ENCODE data around the gene WDR82.

WDR82 gene

GRCh38 chr3:52322466-52322865 lies 44.0 kb upstream of the WDR82 start:
- H3K27ac ChIP-seq = no peak overlapping the region
- no peak for TF ChIP-seq ZFX (IDR thresholded peaks at IDR 0.05; ENCODE audit: borderline replicate concordance)
- TF ChIP-seq, protein P1, sequence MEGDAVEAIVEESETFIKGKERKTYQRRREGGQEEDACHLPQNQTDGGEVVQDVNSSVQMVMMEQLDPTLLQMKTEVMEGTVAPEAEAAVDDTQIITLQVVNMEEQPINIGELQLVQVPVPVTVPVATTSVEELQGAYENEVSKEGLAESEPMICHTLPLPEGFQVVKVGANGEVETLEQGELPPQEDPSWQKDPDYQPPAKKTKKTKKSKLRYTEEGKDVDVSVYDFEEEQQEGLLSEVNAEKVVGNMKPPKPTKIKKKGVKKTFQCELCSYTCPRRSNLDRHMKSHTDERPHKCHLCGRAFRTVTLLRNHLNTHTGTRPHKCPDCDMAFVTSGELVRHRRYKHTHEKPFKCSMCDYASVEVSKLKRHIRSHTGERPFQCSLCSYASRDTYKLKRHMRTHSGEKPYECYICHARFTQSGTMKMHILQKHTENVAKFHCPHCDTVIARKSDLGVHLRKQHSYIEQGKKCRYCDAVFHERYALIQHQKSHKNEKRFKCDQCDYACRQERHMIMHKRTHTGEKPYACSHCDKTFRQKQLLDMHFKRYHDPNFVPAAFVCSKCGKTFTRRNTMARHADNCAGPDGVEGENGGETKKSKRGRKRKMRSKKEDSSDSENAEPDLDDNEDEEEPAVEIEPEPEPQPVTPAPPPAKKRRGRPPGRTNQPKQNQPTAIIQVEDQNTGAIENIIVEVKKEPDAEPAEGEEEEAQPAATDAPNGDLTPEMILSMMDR (IDR thresholded peaks at IDR 0.05) = no peak

- no peak overlapping the region for H3K27ac ChIP-seq
- no peak for TF ChIP-seq ZFX (IDR thresholded peaks at IDR 0.05; ENCODE audit: borderline replicate concordance)
- TF ChIP-seq, protein P1 (IDR thresholded peaks at IDR 0.05) = no peak
Observed at GRCh38 chr3:52321481-52321880, 43.0 kb upstream of the WDR82 start.

GRCh38 chr3:52319921-52320595 lies 41.6 kb upstream of the WDR82 start:
- TF ChIP-seq, protein P1 (IDR thresholded peaks at IDR 0.05) = no peak
- TF ChIP-seq ZFX (IDR thresholded peaks at IDR 0.05; ENCODE audit: borderline replicate concordance) = no peak
- no peak overlapping the region for H3K27ac ChIP-seq

DNA sequence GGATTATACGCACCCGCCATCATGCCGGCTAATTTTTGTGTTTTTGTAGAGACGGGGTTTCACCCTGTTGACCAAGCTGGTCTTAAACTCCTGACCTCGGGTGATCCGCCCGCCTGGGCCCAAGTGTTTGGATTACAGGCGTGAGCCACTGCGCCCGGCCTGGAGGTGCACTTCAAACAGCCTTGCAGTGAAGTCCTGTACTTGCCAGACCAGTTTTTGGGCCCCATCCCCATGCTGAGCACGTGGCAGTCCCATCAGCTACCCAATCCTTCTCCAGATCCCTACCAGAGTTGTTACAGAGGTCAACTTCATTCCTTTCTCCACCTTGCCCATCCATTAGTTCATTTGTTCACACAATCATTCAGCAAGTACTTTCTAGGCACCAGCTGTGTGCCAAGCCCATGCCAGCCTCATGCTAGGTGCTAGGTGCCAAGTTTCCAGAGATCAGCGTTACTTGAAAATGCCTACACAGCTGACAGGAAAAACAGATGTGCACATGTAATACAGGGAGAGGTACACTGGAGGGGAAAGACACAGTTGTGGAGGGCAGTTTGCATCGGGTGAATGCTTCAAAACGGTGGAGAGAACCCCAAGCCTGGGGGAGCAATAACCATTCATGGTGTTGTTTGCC lies 39.9 kb upstream of the WDR82 start:
- TF ChIP-seq, protein P1 (IDR thresholded peaks at IDR 0.05) = no peak
- TF ChIP-seq ZFX (IDR thresholded peaks at IDR 0.05; ENCODE audit: borderline replicate concordance) = no peak
- H3K27ac ChIP-seq = no peak overlapping the region

- H3K27ac ChIP-seq = no peak overlapping the region
- TF ChIP-seq, protein P1 (IDR thresholded peaks at IDR 0.05) = no peak
- no peak for TF ChIP-seq ZFX (IDR thresholded peaks at IDR 0.05; ENCODE audit: borderline replicate concordance)
Observed at GRCh38 chr3:52317208-52318000, 39.0 kb upstream of the WDR82 start.

- TF ChIP-seq, protein P1 (IDR thresholded peaks at IDR 0.05) = no peak
- TF ChIP-seq ZFX (IDR thresholded peaks at IDR 0.05; ENCODE audit: borderline replicate concordance) = no peak
- H3K27ac ChIP-seq = no peak within 1 kb of the TSS
Observed at GRCh38 chr3:52315977-52316764, 37.7 kb upstream of the WDR82 start, which contains the start of gene DNAH1. TSS of gene DNAH1 (plus strand) at chr3:52316319. CDS start at chr3:52322443, 6,124 bp downstream.

All from 22Rv1 (cell line).